Keratinocyte (primary cell): ENCODE measurements around the gene STRIP1. TPM values are rescaled to one million over a fixed set of nuclear protein-coding genes. Genes with fewer than 3 reads are reported as not detected.
A peak's percentile ranks its signal among the peaks of the same experiment; 100 is the strongest.

Experiments used
- DNase-seq: peaks from one replicate; pipeline ENCODE4 v3.0.0-alpha.2; 2011; ENCODE audit warnings: low read depth, missing footprints, low spot score
- FAIRE-seq: peaks from 2 replicates; lab custom pipeline; 2011; peaks lifted over from hg19 to GRCh38; lab: Jason Lieb, UNC
- H2AFZ ChIP-seq: 2 replicates; pipeline ENCODE4 v1.6.0; 2012; ENCODE audit warnings: low read length, control low read depth, inconsistent platforms; ENCODE audit not compliant: control insufficient read depth
- H3K27ac ChIP-seq: 2 replicates; pipeline ENCODE4 v1.5.1; 2011; ENCODE audit warnings: low read length; ENCODE audit not compliant: control insufficient read depth, insufficient read depth
- H3K27me3 ChIP-seq: 3 replicates; pipeline ENCODE4 v1.6.0; 2011; ENCODE audit warnings: low read length; ENCODE audit not compliant: control insufficient read depth, insufficient read depth; ENCODE audit errors: extremely low read depth
- H3K36me3 ChIP-seq, 2 experiments: 2 replicates in 1 of 2; 3 replicates in 1 of 2; pipeline ENCODE4 v1.5.1; 2011; ENCODE audit warnings: low read length in 2 of 2, mild to moderate bottlenecking in 1 of 2; ENCODE audit not compliant: control insufficient read depth in 2 of 2, insufficient read depth in 2 of 2; ENCODE audit errors: extremely low read depth in 1 of 2
- H3K4me1 ChIP-seq: 3 replicates; pipeline ENCODE4 v1.5.1; 2011; ENCODE audit warnings: low read length; ENCODE audit not compliant: control insufficient read depth, insufficient read depth; ENCODE audit errors: extremely low read depth
- H3K4me2 ChIP-seq: 3 replicates; pipeline ENCODE4 v1.6.0; 2011; ENCODE audit warnings: low read depth, low read length; ENCODE audit not compliant: control insufficient read depth, insufficient read depth; ENCODE audit errors: extremely low read depth
- H3K4me3 ChIP-seq, 3 experiments: fragments of 200-600 bp in 1 of 3; sonication (generic) in 1 of 3; 2 replicates in 2 of 3; 3 replicates in 1 of 3; pipeline ENCODE4 v1.5.1; 2011 to 2016; ENCODE audit warnings: low read length in 3 of 3, mild to moderate bottlenecking in 3 of 3, control low read depth in 2 of 3, inconsistent platforms in 1 of 3, low read depth in 1 of 3, mixed read lengths in 1 of 3, mixed run types in 1 of 3, moderate library complexity in 1 of 3; ENCODE audit not compliant: control insufficient read depth in 2 of 3, insufficient read depth in 2 of 3; ENCODE audit errors: extremely low read depth in 1 of 3
- H3K79me2 ChIP-seq: 2 replicates; pipeline ENCODE4 v1.6.0; 2012; ENCODE audit warnings: low read length; ENCODE audit not compliant: control insufficient read depth, insufficient read depth
- H3K9ac ChIP-seq: 3 replicates; pipeline ENCODE4 v1.6.0; 2011; ENCODE audit warnings: low read length; ENCODE audit not compliant: control insufficient read depth, insufficient read depth; ENCODE audit errors: extremely low read depth
- H3K9me1 ChIP-seq: 3 replicates; pipeline ENCODE4 v1.6.0; 2011; ENCODE audit warnings: low read length; ENCODE audit not compliant: control insufficient read depth, insufficient read depth; ENCODE audit errors: extremely low read depth
- H3K9me3 ChIP-seq: 2 replicates; pipeline ENCODE4 v1.5.1; 2012; ENCODE audit warnings: low read depth, low read length; ENCODE audit not compliant: control insufficient read depth
- H4K20me1 ChIP-seq: 3 replicates; pipeline ENCODE4 v1.6.0; 2011; ENCODE audit warnings: low read length; ENCODE audit not compliant: control insufficient read depth, insufficient read depth; ENCODE audit errors: extremely low read depth
- CTCF ChIP-seq, 3 experiments: IDR thresholded peaks in 1 of 3; conservative IDR thresholded peaks in 1 of 3; optimal IDR thresholded peaks in 1 of 3; 2 replicates in 2 of 3; 3 replicates in 1 of 3; pipeline versions ENCODE3 to v1.5.1; 2011; ENCODE audit warnings: low read length in 3 of 3, mild to moderate bottlenecking in 3 of 3, moderate library complexity in 2 of 3, control low read depth in 1 of 3, inconsistent platforms in 1 of 3; ENCODE audit not compliant: insufficient read depth in 2 of 3; ENCODE audit errors: extremely low read depth in 1 of 3
- EZH2 ChIP-seq: IDR thresholded peaks from one replicate; pipeline ENCODE4 v1.6.1; 2012; ENCODE audit warnings: inconsistent platforms, mild to moderate bottlenecking, low read length, moderate library complexity
- dilution Hi-C: fragments of 300-500 bp; cut with MboI; formaldehyde crosslinking; loops from one replicate; pipeline ENCODE4 v1.7.0; 2020; ENCODE audit warnings: low sequenced_read_pairs; ENCODE audit not compliant: extremely low pct_ligation_motif_present
- polyA plus RNA-seq, 5 experiments: library from polyadenylated mRNA; depleted of rRNA in 3 of 5; stranded (reverse) in 3 of 5; stranded (forward) in 1 of 5; unstranded in 1 of 5; fragments of >200 nt; gene quantifications; 1 replicate in 1 of 5; 2 replicates in 3 of 5; 3 replicates in 1 of 5; pipeline versions ENCODE4 v1.2.1 to v1.2.3, GENCODE V29; 2011 to 2012; ENCODE audit warnings: missing spikeins in 2 of 5, low read depth in 1 of 5, low replicate concordance in 1 of 5

Gene STRIP1
- polyA plus RNA-seq, 1 donor (not counting 4 experiments of a cell fraction or from before 2014, with no cell fraction given), result 24.6 TPM

- Histone ChIP-seq H2AFZ (no peak overlapping the region), H3K4me3 (no peak overlapping the region), H3K79me2 (no peaks in the 10 kb centered on the region), H4K20me1 (no peaks in the 10 kb centered on the region), H3K27ac (no peak overlapping the region), H3K4me2 (no peak overlapping the region), H3K36me3 (no peaks in the 10 kb centered on the region), H3K9ac (no peak overlapping the region), H3K4me1 (no peaks in the 10 kb centered on the region), H3K9me3 (peaks cover 9% of the 10 kb centered on the region), H3K9me1 (no peaks in the 10 kb centered on the region), H3K27me3 (peaks cover 62% of the 10 kb centered on the region)
- DNase-seq, result no peak
- FAIRE-seq, result no peak
- TF ChIP-seq EZH2, result peak; percentile 85
- no peak for TF ChIP-seq CTCF (optimal IDR thresholded peaks at IDR 0.05 in 1 of 3, IDR thresholded peaks at IDR 0.05 in 1 of 3, conservative IDR thresholded peaks at IDR 0.05 in 1 of 3; ENCODE audit: extremely low read depth in 1 of 3, insufficient read depth in 2 of 3, low read length in 3 of 3)
- dilution Hi-C loops, result no loop called here
These were observed 33.6 kb downstream of the STRIP1 start for GRCh38 chr1:110067893-110068645.

- H2AFZ ChIP-seq, result no peak overlapping the region
These were observed 34.4 kb downstream of the STRIP1 start for GRCh38 chr1:110068646-110069403.

More at GRCh38 chr1:110068646-110069403, 34.4 kb downstream of the STRIP1 start:
- no peaks in the 10 kb centered on the region for H3K4me1 ChIP-seq
- FAIRE-seq, result no peak
- H3K9me1 ChIP-seq, result no peaks in the 10 kb centered on the region
- peak; percentile 75 for TF ChIP-seq EZH2
- TF ChIP-seq CTCF (optimal IDR thresholded peaks at IDR 0.05 in 1 of 3, IDR thresholded peaks at IDR 0.05 in 1 of 3, conservative IDR thresholded peaks at IDR 0.05 in 1 of 3; ENCODE audit: extremely low read depth in 1 of 3, insufficient read depth in 2 of 3, low read length in 3 of 3), result no peak
- no peak overlapping the region for H3K27ac ChIP-seq
- dilution Hi-C loops, result no loop called here
- no peaks in the 10 kb centered on the region for H3K36me3 ChIP-seq
- no peak for DNase-seq
- no peaks in the 10 kb centered on the region for H4K20me1 ChIP-seq
- peaks cover 68% of the 10 kb centered on the region for H3K27me3 ChIP-seq
- H3K4me3 ChIP-seq, result no peak overlapping the region
- no peak overlapping the region for H3K4me2 ChIP-seq
- no peaks in the 10 kb centered on the region for H3K79me2 ChIP-seq
- H3K9ac ChIP-seq, result no peak overlapping the region
- peaks cover 9% of the 10 kb centered on the region for H3K9me3 ChIP-seq
